Stimulated activated CD4-positive, alpha-beta T cell treated with anti-CD3 and anti-CD28 coated beads, Interleukin-1b, Interleukin-23, amount 100 ng/mL, for 24 hours (primary cell): ENCODE results near the gene AFAP1.
A peak's percentile ranks its signal among the peaks of the same experiment; 100 is the strongest.

ENCODE experiments used
- DNase-seq, 4 experiments: peaks; one replicate each; pipeline ENCODE4 v3.0.0-alpha.2; 2020; ENCODE audit warnings: low read depth in 4 of 4, low spot score in 1 of 4

The AFAP1 gene

DNA sequence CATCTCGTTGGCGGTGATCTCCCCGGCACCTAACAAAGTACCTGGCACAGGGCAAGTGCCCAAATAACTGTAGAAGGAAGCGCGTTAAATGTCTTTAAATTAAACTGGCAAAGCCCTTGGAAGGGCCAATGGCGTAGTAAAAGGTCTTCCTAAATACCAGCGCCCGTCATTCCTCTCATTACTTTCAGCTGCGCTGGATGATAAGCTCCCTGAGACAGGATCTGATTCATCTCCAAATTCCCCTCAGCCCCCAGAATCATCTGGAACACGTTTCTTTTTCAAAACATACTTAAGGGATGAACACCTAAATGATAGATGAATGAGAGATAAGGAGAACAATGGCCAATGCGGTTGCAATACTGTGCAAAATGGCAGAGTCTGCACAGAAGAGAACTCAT is 95.1 kb downstream of the AFAP1 start:
- no peak for DNase-seq

DNA sequence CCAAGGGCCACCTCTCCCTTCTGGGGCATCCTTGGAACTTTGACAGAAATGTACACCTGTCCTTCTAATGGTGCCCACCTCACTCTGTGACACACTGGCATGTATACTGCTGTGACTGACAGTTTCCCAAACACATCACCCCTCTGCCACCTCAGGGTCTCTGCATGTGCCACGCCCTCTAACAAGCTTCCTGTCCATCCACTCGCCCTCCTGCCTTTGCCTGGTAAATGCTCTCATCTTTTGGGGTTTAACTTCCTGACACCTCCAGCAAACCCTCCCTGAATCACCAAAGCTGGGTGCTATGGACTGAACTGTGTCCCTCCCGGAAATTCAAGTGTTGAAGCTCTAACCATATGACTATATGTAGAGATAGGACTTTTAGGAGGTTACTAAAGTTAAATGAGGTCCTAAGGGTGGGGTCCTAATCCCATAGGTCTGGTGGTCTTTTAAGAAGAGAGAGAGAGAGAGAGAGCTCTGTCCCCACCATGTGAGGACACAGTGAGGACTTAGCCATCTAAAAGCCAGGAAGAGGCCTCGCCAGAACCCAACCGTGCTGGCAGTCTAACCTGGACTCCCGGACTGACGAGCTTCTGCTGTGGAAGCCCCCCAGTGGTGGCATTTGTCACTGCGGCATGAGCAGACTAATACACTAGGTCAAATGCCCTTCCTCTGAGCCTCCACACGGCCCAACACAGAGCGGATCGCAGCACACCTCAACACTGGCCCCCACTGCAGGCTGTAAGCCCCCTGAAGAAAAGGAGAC is 95.6 kb downstream of the AFAP1 start:
- peak; percentile 35 to 71 (median 54) for DNase-seq

GRCh38 chr4:7842384-7843279 is 97.0 kb downstream of the AFAP1 start:
- DNase-seq = no peak

GRCh38 chr4:7841894-7842293 is 97.8 kb downstream of the AFAP1 start:
- DNase-seq = no peak

- no peak for DNase-seq
These were observed 98.6 kb downstream of the AFAP1 start for GRCh38 chr4:7841071-7841470.

DNA sequence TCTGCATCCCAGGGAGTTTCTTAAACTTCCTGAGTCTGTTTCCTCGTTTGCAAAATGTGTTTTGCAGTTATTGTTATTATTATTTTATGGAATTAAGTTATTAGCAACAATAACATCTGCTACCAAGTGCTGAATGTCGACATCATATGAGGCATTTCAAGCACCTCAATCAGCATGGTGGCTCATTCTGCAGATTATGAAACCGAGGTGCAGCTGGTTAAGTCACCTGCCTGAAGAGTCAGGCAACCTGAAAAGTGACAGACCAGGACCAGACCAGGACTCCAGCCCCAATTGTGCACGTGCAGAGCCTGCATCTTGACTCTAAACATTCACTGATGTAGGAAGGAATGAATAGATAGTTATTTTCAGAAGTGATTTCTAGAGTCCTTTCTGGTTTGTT is 99.8 kb downstream of the AFAP1 start:
- no peak for DNase-seq

- DNase-seq = no peak
These were observed 101.4 kb downstream of the AFAP1 start for GRCh38 chr4:7838136-7838782.

DNA sequence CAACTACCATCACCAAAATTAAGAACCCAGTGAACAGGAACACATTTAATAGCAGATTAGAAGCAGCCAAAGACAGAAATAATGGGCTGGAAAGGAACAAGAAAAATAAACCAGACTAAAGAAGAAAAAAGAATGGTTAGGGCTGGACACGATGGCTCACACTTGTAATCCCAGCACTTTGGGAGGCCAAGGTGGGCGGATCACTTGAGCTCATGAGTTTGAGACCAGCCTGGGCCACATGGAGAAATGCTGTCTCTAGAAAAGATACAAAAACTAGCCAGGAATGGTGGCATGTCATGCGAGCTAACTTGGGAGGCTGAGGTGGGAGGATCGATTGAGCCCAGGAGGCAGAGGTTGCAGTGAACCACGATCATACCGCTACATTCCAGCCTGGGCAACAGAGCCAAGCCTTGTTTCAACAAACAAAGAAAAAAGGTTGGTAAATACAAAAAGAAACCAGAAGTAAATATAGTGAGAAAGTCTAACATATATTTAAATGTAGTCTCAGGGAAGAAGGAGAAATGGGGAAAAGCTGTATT is 102.0 kb downstream of the AFAP1 start:
- no peak for DNase-seq

DNA sequence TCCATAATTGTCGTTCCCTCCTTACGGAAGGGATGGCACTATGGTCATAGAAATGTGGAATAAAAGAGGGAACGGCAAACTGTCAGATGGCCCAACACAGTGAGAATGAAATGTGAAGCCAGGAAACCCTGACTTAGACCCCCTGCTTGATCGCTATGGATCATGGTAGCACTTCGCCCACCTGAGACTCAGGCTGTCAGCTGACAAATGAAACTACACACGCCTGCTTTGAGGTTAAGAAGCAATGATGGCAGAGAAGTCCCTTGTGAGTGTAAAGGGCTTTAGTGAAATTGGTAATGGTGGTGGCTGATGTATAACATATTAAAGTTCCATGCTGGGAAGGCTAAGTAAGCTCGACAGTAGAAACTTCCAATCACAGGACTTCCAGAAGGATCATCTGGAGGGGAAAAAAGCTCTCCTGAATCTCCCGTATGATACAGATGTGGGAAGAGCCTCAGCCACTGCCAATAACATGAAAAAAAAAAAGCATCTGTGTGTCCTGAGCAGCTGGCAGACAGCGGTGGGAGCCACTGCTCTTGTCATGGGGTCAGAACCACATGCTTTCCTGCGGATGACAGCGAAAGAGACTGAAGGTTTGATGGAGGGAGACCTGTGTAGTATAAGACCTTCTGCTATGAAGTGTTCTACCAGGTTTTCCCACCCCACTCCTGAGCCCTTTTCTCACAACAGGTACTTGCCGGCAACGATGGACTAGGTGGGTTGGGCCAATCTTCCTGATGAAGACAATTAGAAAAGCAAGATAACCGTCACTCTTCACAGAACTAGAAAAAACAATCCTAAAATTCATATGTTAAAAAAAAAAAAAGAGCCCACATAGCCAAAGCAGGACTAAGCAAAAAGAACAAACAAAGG is 107.6 kb downstream of the AFAP1 start:
- no peak for DNase-seq

- peak in 2 of 4 experiments; percentile 14 to 28 for DNase-seq
These were observed 108.3 kb downstream of the AFAP1 start for GRCh38 chr4:7831330-7831729.

- DNase-seq = no peak
These were observed 108.9 kb downstream of the AFAP1 start for GRCh38 chr4:7830747-7831146.

DNA sequence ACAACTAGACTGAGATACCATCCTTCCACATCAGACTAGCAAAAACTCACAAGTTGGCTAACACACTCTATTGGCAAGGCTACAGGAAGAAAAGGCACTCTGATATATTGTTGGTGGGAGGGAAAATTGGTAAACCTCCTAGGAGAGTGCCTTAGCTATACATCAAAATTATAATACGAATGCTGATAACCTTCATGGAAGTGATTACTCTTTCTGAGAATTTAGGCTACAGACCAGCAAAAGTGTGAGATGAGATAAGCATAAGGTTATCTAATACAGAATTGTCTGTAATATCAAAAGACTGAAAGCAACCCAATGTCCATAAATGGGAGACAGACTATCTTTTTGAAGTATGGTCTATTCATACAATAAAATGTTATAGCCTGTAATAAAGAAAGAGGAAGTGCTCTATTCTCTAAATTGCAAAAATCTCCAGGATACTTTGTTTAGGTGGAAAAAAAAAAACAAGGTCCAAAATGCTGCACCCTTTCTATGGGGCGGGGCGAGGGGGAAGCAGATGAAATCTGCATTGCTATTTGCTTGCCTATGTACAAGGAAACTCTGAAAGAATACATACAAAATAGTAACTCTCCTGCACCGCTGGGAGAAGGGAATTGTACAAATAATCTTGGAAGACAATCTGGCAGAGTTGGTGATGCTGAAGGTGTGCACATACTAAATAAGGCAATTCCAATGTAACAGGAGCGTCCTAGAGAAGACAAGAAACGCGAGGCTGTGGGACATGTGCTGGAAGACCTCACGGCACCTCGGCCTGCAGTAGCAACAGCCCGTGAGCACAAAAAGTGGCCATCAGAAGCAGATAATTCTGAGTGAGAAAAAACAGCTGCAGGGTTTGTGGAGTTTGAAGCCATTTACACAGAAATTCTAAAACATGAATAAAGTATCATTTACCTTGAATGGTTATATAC is 109.7 kb downstream of the AFAP1 start:
- no peak for DNase-seq

DNA sequence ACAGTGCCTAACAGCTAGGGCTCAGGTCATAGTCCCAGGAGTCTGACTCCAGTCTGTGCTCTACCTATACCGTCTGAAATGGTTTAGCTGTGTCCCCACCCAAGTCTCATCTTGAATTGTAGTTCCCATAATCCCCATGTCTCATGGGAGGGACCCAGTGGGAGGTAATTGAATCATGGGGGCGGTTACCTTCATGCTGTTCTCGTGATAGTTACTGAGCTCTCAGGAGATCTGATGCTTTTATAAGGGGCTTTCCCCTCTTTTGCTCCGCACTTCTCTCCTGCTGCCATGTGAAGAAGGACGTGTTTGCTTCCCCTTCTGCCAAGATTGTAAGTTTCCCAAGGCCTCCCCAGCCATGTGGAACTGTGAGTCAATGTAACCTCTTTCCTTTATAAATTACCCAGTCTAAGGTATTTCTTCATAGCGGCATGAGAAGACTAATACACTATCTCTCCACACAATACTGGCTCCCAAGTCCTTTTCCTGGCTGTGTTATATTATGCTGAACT is 110.8 kb downstream of the AFAP1 start:
- DNase-seq = no peak

- DNase-seq = peak in 1 of 4 experiments; percentile 34
These were observed 111.5 kb downstream of the AFAP1 start for GRCh38 chr4:7828011-7828720.

GRCh38 chr4:7827566-7827965 is 112.1 kb downstream of the AFAP1 start:
- DNase-seq = no peak

GRCh38 chr4:7826909-7827306 is 112.8 kb downstream of the AFAP1 start:
- DNase-seq = no peak

- no peak for DNase-seq
These were observed 113.3 kb downstream of the AFAP1 start for GRCh38 chr4:7826176-7826908.

DNA sequence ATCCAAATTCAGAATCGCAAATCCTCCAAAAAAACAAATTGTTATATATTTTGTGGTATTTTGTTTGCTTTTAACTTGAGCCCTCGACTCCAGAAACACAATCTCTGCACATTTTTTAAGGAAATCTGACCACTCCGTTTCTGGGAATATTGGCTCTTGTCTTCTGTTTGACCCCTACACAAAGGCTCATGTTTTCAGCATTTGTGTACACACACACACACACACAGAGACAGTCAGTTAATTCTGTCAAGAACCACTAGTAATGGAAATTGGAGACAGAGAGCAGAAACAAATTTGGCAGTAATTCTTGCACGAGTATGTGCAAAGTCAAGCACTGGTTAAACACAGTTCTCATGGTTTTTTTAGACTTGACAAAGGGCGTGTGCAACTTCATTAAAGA is 115.4 kb downstream of the AFAP1 start:
- DNase-seq = no peak
